Muscle of arm (tissue), 12 donors: Measurements from ENCODE around the gene DCAF4. TPM values are rescaled to one million over a fixed set of nuclear protein-coding genes. Genes with fewer than 3 reads are reported as not detected.
"Not testable (repeated sequence)": the region's sequence is repeated elsewhere in the genome, so short reads cannot be mapped to it uniquely, and the experiment has no call there.

ENCODE experiments used
- DNase-seq: peaks from one replicate; pipeline ENCODE4 v3.0.0-alpha.2; 2013
- polyA plus RNA-seq, 12 donors: library from polyadenylated mRNA; unstranded; fragments of 120-200 nt; gene quantifications; one replicate each; pipeline ENCODE4 v1.2.1, GENCODE V29; 2013; ENCODE audit not compliant: insufficient read length in 12 of 12

The DCAF4 gene
- polyA plus RNA-seq, 12 donors, result 7.7 to 16.1 (median 11.2) TPM; not detected in 1

- no peak for DNase-seq
These were observed 3.2 kb downstream of the DCAF4 start for GRCh38 chr14:72929316-72930080.

- DNase-seq, result no peak
These were observed 6.6 kb downstream of the DCAF4 start for GRCh38 chr14:72932893-72933292.

- no peak for DNase-seq
These were observed 13.4 kb downstream of the DCAF4 start for GRCh38 chr14:72939630-72940029.

GRCh38 chr14:72941286-72941985, 15.2 kb downstream of the DCAF4 start:
- no peak for DNase-seq

GRCh38 chr14:72942934-72943333, 16.7 kb downstream of the DCAF4 start:
- DNase-seq, result no peak

- DNase-seq, result no peak
These were observed 17.7 kb downstream of the DCAF4 start for GRCh38 chr14:72943876-72944430.

- no peak for DNase-seq
These were observed 19.2 kb downstream of the DCAF4 start for GRCh38 chr14:72945356-72946027.

GRCh38 chr14:72946491-72946890, 20.2 kb downstream of the DCAF4 start:
- DNase-seq, result no peak

GRCh38 chr14:72947366-72948160, 21.3 kb downstream of the DCAF4 start:
- no peak for DNase-seq

GRCh38 chr14:72948481-72949138, 22.3 kb downstream of the DCAF4 start:
- peak; percentile 51 for DNase-seq

- no peak for DNase-seq
These were observed 25.9 kb downstream of the DCAF4 start for GRCh38 chr14:72952171-72952570.

GRCh38 chr14:72956741-72957140, 30.5 kb downstream of the DCAF4 start:
- DNase-seq, result not testable (repeated sequence)

- no peak for DNase-seq
These were observed 30.9 kb downstream of the DCAF4 start for GRCh38 chr14:72957213-72957612.

- DNase-seq, result no peak
These were observed 32.3 kb downstream of the DCAF4 start for GRCh38 chr14:72958548-72958947.

- DNase-seq, result not testable (repeated sequence)
These were observed 34.8 kb downstream of the DCAF4 start for GRCh38 chr14:72961016-72961415.

- DNase-seq, result no peak
These were observed 35.5 kb downstream of the DCAF4 start for GRCh38 chr14:72961579-72962335.

- DNase-seq, result not testable (repeated sequence)
These were observed 36.1 kb downstream of the DCAF4 start for GRCh38 chr14:72962336-72962754.

- no peak for DNase-seq
These were observed 36.6 kb downstream of the DCAF4 start for GRCh38 chr14:72962829-72963312.

GRCh38 chr14:72965249-72965648, 39.0 kb downstream of the DCAF4 start:
- DNase-seq, result no peak

- DNase-seq, result no peak
These were observed 39.8 kb downstream of the DCAF4 start for GRCh38 chr14:72966038-72966437.
